Stimulated activated CD4-positive, alpha-beta T cell treated with anti-CD3 and anti-CD28 coated beads, Interleukin-4, amount 100 ng/mL, for 1 hour (primary cell): Measurements from ENCODE around the gene HLA-DQA1.
"Not testable (repeated sequence)": the region's sequence is repeated elsewhere in the genome, so short reads cannot be mapped to it uniquely, and the experiment has no call there.

Experiments
- DNase-seq: peaks from one replicate; pipeline ENCODE4 v3.0.0-alpha.2; 2020

Gene HLA-DQA1

GRCh38 chr6:32622545-32623401 lies 14.4 kb upstream of the HLA-DQA1 start:
- DNase-seq, result peak; percentile 26

DNA sequence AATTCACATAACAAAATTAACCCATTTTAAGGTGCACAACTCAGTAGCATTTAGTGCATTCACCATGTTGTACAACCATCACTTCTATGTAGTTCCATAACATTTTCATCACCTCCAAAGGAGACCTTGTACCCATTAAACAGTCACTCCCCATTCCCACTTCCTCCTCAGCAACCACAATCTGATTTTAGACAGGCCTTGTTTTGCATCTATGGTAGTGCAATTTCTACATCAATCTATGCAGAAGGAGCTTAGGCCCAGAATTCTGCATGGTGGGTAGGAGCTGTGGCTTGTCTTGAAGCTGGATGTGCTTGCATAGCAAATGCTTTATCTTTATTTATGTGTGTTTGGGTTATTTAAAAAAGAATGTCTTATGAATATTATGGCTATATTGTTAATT lies 13.5 kb upstream of the HLA-DQA1 start:
- DNase-seq, result no peak

DNA sequence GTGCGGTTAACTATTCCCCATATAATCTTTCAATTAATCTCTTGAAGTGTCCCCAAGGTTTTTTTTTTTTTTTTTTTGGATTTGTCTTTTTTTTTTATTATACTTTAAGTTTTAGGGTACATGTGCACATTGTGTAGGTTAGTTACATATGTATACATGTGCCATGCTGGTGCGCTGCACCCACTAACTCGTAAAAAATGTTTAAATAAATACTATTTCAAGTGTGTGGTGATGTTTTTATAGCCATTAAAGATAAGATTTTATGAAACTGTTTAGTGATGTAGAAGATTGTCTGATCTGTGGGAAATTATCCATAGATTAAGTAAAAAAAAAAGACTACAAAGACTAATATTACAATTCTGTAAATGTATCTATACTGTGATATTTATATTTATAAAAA lies 12.6 kb upstream of the HLA-DQA1 start:
- DNase-seq, result no peak

DNA sequence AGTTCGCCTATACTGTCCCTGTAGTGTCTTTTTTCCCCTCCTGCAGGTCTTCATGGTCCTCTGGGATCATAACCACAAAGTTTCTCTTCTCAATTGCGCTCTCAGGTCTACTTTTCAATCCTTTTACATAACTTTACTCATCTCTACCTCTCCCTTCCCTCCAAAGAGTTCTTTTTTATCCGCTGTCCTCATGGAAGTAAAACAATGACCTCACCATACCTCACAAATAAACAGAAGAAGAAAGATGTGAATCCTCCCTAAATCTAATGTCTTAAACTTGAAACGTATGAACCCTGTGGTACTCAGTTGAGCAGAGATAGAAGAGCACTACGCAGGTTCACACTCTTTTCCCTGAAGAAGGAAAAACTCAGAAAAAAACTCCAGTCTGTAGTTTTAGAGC lies 12.1 kb upstream of the HLA-DQA1 start:
- no peak for DNase-seq

DNA sequence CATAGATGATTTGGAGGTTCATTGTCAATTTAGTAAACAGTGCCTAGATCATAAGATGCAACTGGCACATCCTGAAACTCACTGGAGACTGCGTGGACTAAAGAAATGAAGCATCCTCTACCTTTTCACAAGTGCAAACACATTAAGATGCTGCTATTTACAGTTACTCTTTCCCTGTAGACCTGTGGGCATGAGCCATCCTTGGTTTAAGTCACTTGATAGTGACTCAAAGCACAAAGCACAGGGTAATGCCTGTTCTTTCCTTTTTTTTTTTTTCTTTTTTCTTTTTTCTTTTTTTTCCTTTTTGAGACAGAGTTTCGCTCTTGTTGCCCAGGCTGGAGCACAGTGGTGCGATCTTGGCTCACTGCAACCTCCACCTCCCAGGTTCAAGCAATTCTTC lies 10.0 kb upstream of the HLA-DQA1 start:
- no peak for DNase-seq

- DNase-seq, result peak; percentile 5
These were observed 9.4 kb upstream of the HLA-DQA1 start for GRCh38 chr6:32627831-32628230.

GRCh38 chr6:32629793-32630192 lies 7.4 kb upstream of the HLA-DQA1 start:
- DNase-seq, result not testable (repeated sequence)

DNA sequence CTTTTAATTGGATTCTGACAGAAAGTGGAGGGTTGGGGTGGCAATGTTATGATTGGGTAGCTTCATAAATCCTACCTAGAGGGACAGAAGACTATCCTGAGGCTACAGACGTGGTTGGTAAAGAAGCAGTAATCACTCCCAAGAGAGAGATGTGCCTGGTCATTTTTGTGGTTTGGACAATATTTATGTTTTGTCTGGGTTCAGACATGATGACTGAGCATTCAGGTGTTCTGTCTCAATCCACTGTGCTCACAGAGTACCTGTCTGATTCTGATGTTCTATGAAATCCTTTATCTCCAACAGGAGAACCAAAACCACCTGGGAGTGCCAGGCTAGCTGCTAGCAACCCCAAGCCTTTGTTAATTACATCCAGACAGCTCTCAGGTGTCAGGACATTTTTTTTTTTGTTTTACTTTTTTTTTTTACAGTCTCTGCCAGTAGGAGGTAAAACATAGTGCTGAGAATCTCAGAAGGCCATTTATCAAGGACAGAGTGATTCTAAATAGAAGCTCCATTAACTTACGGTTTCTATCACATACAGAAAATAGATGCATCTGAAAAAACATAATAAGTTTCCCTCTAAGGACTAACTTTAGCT lies 1.6 kb upstream of the HLA-DQA1 start:
- no peak for DNase-seq

- no peak for DNase-seq
These were observed 677 bp downstream of the HLA-DQA1 start for GRCh38 chr6:32637883-32638282.

GRCh38 chr6:32638532-32639219 lies 1.5 kb downstream of the HLA-DQA1 start:
- DNase-seq, result no peak

- DNase-seq, result no peak
These were observed 2.5 kb downstream of the HLA-DQA1 start for GRCh38 chr6:32639440-32640394.

DNA sequence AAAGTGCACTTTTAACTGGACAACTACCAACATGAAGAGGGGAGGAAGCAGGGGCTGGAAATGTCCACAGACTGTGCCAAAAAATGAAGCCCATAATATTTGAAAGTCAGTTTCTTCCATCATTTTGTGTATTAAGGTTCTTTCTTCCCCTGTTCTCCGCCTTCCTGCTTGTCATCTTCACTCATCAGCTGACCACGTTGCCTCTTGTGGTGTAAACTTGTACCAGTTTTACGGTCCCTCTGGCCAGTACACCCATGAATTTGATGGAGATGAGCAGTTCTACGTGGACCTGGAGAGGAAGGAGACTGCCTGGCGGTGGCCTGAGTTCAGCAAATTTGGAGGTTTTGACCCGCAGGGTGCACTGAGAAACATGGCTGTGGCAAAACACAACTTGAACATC lies 3.9 kb downstream of the HLA-DQA1 start:
- DNase-seq, result no peak

DNA sequence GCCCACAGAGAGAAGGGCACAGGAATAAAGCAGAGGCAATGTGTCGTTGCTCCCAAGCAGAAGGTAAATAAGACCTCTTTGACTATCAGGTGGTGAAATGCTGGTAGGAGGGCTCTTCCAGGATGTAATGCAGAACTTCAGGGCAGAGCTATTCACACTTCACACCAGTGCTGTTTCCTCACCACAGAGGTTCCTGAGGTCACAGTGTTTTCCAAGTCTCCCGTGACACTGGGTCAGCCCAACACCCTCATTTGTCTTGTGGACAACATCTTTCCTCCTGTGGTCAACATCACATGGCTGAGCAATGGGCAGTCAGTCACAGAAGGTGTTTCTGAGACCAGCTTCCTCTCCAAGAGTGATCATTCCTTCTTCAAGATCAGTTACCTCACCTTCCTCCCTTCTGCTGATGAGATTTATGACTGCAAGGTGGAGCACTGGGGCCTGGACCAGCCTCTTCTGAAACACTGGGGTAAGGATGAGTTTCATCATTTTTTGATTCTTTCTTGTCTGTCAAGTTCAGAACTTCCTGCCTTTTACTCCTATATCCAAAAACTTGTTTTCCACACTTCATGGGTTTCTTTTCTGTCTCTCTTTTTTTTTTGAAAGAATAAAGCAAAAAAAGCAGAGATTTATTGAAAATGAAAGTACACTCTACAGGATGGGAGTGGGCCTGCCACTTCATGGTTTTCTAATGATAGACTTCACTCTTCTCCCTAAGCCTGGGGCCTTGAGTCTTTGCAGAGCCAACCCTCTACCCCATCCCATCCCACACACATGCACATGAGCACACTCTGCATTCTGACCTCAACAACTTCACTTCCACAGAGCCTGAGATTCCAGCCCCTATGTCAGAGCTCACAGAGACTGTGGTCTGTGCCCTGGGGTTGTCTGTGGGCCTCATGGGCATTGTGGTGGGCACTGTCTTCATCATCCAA lies 4.8 kb downstream of the HLA-DQA1 start:
- not testable (repeated sequence) for DNase-seq

DNA sequence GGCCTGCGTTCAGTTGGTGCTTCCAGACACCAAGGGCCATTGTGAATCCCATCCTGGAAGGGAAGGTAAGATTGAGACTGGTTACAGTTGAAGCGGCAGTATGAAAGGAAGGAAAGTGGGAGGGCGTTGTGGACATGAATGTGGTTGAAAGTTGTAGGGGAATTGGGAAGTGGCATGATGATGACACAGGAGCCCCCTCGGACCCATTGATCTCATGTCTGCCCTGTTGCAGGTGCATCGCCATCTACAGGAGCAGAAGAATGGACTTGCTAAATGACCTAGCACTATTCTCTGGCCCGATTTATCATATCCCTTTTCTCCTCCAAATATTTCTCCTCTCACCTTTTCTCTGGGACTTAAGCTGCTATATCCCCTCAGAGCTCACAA lies 5.5 kb downstream of the HLA-DQA1 start:
- DNase-seq, result no peak

DNA sequence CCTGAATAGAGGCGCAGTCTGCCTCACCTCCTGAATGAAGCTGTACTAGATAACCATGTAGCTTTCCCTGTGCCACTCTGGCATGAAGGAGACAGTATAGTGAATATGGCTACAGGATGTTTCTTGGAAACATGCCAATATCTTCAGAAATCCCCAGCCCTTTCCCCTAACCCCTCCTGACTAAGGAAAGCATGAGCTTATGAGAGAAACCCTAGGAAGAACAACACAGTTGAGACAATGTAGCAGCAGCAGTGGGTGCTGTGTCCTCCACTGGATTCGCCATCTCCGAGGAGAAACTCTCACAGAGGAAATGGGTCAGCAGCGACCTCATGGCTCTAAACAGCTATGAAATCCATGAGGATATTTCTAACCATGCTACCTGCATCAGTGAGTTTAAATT lies 6.7 kb downstream of the HLA-DQA1 start:
- no peak for DNase-seq

DNA sequence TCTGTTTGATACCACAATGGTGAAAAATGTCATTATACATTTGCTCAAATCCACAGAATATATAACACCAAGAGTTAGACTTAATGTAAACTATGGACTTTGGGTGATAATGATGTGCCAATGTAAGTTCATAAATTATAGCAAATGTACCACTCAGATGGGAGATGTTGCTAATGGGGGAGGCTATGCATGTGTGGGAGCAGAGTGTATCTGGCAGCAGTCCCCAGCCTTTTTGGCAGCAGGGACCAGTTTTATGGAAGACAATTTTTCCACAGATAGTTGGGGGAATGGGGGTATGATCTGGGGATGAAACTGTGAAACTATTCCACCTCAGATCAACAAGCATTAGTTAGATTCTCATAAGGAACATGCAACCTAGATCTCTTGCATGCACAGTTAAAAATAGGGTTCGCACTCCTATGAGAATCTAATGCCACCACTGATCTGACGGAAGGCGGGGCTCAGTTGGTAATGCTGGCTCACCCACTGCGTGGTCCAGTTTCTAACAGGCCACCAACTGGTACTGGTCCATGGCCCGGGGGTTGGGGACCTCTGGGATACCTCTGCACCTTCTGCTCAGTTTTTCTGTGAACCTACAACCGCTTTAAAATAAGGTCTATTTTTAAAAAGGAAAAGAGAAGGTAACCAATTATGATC lies 8.0 kb downstream of the HLA-DQA1 start:
- DNase-seq, result no peak

DNA sequence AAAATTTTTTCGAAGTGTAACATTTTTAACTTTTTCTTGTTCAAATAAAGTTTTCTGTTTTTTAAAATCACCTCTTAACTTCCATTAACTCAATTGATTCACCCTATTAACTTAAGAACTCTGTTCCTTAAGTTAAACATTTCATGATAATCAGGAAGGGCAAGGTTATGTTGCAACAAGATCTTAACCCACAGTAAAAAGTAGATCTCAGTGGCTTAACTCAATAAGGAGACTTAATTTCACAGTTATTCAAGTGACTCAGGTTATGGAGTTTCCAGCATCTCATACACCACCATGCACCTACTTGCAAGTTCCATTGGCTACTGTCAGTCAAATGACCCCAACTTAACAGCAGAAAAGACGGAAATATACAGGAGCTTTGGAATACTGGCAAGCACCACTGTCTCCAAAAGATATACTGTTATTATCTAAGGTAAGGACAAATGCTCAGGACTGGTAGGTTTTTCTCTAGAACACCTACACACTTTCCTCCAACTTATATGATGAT lies 18.1 kb downstream of the HLA-DQA1 start:
- DNase-seq, result no peak

GRCh38 chr6:32657329-32657728 lies 20.1 kb downstream of the HLA-DQA1 start:
- not testable (repeated sequence) for DNase-seq

- not testable (repeated sequence) for DNase-seq
These were observed 20.6 kb downstream of the HLA-DQA1 start for GRCh38 chr6:32657819-32658218.

DNA sequence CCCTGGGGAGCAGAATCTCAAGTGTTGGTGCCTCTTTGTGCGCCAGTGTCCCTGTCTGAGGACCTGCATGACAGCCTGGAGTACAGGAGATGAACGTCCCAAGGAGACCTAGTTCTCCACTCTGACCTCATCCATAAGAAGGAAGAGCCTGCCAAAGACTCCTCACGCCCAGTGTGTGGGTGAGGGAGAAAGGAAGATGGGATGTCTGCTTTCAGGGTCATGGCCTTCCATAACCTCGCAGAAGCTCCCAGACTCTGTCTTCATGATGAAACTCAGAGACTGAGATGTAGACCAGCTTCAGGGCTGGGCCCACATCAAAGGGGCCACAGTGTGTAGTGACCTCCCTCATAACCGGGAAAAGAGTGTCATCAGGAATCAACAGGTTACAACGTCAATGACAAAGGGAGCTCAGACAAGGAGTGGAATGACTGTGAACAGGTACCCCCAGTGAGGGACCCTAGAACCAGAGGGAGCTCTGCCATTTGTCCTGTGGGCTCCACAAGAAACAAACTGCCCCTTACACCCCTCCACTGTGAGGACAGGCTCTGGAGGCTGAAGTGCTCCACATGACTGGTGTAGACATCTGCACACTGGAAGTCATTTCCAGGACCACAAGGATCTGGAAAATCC lies 21.2 kb downstream of the HLA-DQA1 start:
- DNase-seq, result no peak
